CD4-positive, alpha-beta T cell (primary cell): ENCODE results near the gene TRIM47. TPM values are rescaled to one million over a fixed set of nuclear protein-coding genes. Genes with fewer than 3 reads are reported as not detected.

Experiments
- ATAC-seq: fragments of 200-7000 bp; cut with Tn5 transposase; one replicate; pipeline ENCODE4 v1.10.0; 2022; ENCODE audit warnings: mild to moderate bottlenecking; ENCODE audit not compliant: poor library complexity
- CTCF ChIA-PET: fragments of 350-600 bp; sonication (Branson Sonifier 250); formaldehyde crosslinking; loops from one replicate; lab custom pipeline; 2021; ENCODE audit warnings: antibody characterized with exemption, inconsistent platforms; lab: Charles Lee
- POLR2A ChIA-PET: fragments of 350-600 bp; sonication (Branson Sonifier 250); formaldehyde crosslinking; loops from one replicate; lab custom pipeline; 2021; ENCODE audit warnings: antibody characterized with exemption, inconsistent platforms; lab: Charles Lee
- DNase-seq, 14 experiments: peaks; one replicate each; pipeline ENCODE4 v3.0.0-alpha.2; 2013 to 2020; ENCODE audit warnings: mixed read lengths in 2 of 14
- H3K27ac ChIP-seq, 2 donors: one replicate each; pipeline versions ENCODE4 v1.5.1 to v1.7.0; 2013; ENCODE audit warnings: low read length in 2 of 2, low read depth in 1 of 2, mild to moderate bottlenecking in 1 of 2
- H3K27me3 ChIP-seq, 2 experiments: 1 replicate in 1 of 2; 2 replicates in 1 of 2; pipeline versions ENCODE4 v1.6.1 to v1.7.0; 2013; ENCODE audit warnings: low read length in 2 of 2, control low read depth in 1 of 2, mild to moderate bottlenecking in 1 of 2, moderate library complexity in 1 of 2; ENCODE audit not compliant: insufficient read depth in 2 of 2, control insufficient read depth in 1 of 2
- H3K36me3 ChIP-seq: one replicate; pipeline ENCODE4 v1.6.1; 2013; ENCODE audit warnings: low read length, control low read depth; ENCODE audit not compliant: insufficient read depth
- H3K4me1 ChIP-seq: one replicate; pipeline ENCODE4 v1.6.1; 2013; ENCODE audit warnings: low read length, control low read depth; ENCODE audit not compliant: insufficient read depth
- H3K4me3 ChIP-seq: one replicate; pipeline ENCODE4 v1.5.1; 2013; ENCODE audit warnings: mild to moderate bottlenecking, low read length, moderate library complexity
- H3K9me3 ChIP-seq, 2 experiments: 1 replicate in 1 of 2; 2 replicates in 1 of 2; pipeline versions ENCODE4 v1.6.1 to v1.7.0; 2013; ENCODE audit warnings: low read length in 2 of 2, mild to moderate bottlenecking in 2 of 2, control low read depth in 1 of 2, moderate library complexity in 1 of 2; ENCODE audit not compliant: control insufficient read depth in 1 of 2, insufficient read depth in 1 of 2
- H3K27ac Mint-ChIP-seq: one replicate; pipeline ENCODE4 v1.8.0; 2020; ENCODE audit warnings: mixed read lengths
- H3K27me3 Mint-ChIP-seq: one replicate; pipeline ENCODE4 v1.8.0; 2021; ENCODE audit warnings: mixed read lengths
- H3K36me3 Mint-ChIP-seq: one replicate; pipeline ENCODE4 v1.8.0; 2021; ENCODE audit warnings: low read depth, mixed read lengths
- H3K4me1 Mint-ChIP-seq: one replicate; pipeline ENCODE4 v1.8.0; 2021; ENCODE audit warnings: low read depth, mixed read lengths
- H3K4me3 Mint-ChIP-seq: one replicate; pipeline ENCODE4 v1.8.0; 2020; ENCODE audit warnings: mild to moderate bottlenecking, mixed read lengths
- H3K9me3 Mint-ChIP-seq: one replicate; pipeline ENCODE4 v1.8.0; 2020; ENCODE audit warnings: mixed read lengths
- CTCF ChIP-seq: fragments of 200-600 bp; IDR thresholded peaks from one replicate; pipeline ENCODE4 v1.8.0; 2022; ENCODE audit warnings: antibody characterized with exemption, mild to moderate bottlenecking
- intact Hi-C, 2 experiments: fragments of 100-400 bp; cut with DNase I in 1 of 2; cut with micrococcal nuclease in 1 of 2; formaldehyde crosslinking; loops; one replicate each; pipeline versions ENCODE4 v1.15.1 to v1.9.0; 2023 to 2025; cut with DNase I, micrococcal nuclease
- total RNA-seq, 174 experiments: library from RNA in 2 of 174; stranded (reverse) in 2 of 174; gene quantifications; one replicate each; pipeline ENCODE4 v1.2.3 and lab custom pipeline; 2021 to 2026

TRIM47 gene
- total RNA-seq, 2 experiments from 2014 or later: 2.3 to 2.8 TPM

DNA sequence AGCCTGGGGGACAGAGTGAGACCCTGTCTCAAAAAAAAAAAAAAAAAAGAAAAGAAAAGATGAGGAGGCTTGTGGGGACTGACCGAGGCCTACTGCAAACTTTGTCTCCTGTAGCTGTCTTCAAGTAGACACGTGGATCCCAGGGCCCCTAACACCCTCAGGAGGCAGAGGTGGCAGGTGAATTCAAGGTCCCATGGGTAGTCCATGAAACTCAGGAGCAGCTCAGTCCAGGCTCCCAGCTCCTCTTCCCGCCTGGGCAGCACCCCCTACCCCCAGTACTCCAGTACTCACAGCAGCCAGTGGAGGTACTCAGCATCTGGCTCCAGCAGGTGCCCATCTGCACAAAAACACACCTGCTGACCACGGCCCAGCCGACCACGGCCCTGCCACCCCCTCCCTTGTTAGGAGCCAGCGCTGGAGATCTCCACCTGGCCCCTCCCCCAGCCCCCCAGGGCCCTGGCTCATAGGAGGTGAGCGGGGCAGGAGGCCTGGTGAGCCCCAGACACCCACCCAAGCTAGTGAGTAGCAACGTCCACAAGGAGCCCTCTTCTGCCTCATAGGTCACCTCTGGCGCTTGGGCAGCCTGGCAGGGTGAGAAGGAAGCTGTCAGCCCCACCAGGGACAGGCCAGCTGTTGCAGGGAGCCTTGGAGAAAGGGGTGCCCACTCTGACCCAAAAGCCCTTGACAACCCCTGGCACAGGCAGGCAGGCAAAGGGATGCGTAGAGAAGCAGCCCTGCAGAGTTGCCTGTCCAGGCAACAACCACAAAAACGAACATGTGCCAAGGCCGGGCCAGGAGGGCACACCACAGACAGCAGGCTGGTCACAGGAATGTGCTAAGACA is 22.5 kb upstream of the TRIM47 start:
- Histone ChIP-seq H3K36me3 (peaks cover 48% of the 10 kb centered on the region), H3K27ac (no peak overlapping the region), H3K27me3 (no peaks in the 10 kb centered on the region), H3K4me3 (no peak overlapping the region), H3K9me3 (no peaks in the 10 kb centered on the region), H3K4me1 (peaks cover 27% of the 10 kb centered on the region)
- intact Hi-C loops: loop anchor here (5.0 to 10.0 kb wide), 3 partner anchors 139 to 394 kb away; partner anchors contain the start of genes RECQL5 (in 1 of the 2) and SAP30BP (in 1 of the 2)
- DNase-seq (no peak), ATAC-seq (no peak)
- POLR2A ChIA-PET: interaction anchor here (2.5 kb wide), 1 partner anchor 45 kb away, joined by 13 read pairs; the partner anchor contains the start of gene WBP2
- H3K27ac Mint-ChIP-seq: peak overlapping the region; percentile 30
- peaks cover 48% of the 10 kb centered on the region for H3K36me3 Mint-ChIP-seq
- H3K9me3 Mint-ChIP-seq: no peaks in the 10 kb centered on the region
- peaks cover 6% of the 10 kb centered on the region for H3K4me1 Mint-ChIP-seq
- H3K27me3 Mint-ChIP-seq: no peaks in the 10 kb centered on the region
- no peak for TF ChIP-seq CTCF
- CTCF ChIA-PET: interaction anchor here (2.5 kb wide), 1 partner anchor 23 kb away, joined by 6 read pairs; the partner anchor contains the start of gene TRIM47
- H3K4me3 Mint-ChIP-seq: no peak overlapping the region

DNA sequence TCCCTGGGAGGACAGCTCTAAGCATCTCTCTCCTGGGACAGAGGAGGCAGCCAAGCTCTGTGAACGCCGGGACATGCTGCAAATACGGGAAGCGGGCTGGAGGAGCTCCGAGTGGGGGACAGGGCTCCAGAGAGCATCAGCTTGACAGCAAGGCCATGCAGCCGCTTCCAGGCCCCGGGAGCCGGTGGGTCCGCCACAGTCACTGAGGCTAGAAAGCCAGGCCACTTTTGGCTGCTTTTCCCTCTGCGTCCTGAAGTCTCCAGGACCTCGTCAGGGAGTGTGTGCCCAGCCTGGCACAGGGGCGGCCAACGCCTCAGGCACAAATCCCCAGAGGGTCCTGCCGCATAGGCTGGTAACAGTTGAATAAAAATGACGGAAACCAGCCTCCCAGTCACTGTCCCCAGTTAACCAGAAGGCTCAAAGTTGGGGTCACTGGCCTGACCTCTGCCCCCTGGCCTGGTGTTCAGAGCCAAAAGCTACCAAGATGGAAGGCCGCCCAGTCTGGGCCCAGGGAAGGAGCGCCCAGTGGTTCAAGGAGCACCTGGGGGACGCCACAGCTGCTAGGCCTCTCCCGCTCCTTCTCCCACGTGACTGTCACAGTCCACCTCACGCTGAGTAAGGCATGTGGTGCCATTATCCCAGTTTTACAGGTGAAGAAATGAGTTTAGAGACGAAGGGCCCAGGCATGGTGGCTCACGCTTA is 21.5 kb upstream of the TRIM47 start:
- Histone ChIP-seq H3K4me3 (no peak overlapping the region), H3K27me3 (no peaks in the 10 kb centered on the region), H3K27ac (no peak overlapping the region), H3K9me3 (no peaks in the 10 kb centered on the region), H3K4me1 (peaks cover 27% of the 10 kb centered on the region), H3K36me3 (peaks cover 48% of the 10 kb centered on the region)
- no peaks in the 10 kb centered on the region for H3K9me3 Mint-ChIP-seq
- ChIA-PET POLR2A (interaction anchor here (2.5 kb wide), 1 partner anchor 44 kb away, joined by 13 read pairs; the partner anchor contains the start of gene WBP2), CTCF (interaction anchor here (2.5 kb wide), 1 partner anchor 22 kb away, joined by 6 read pairs; the partner anchor contains the start of gene TRIM47)
- ATAC-seq (no peak), DNase-seq (peak in 1 of 14 experiments; percentile 25)
- H3K4me1 Mint-ChIP-seq: peaks cover 16% of the 10 kb centered on the region
- H3K36me3 Mint-ChIP-seq: peaks cover 54% of the 10 kb centered on the region
- H3K4me3 Mint-ChIP-seq: no peak overlapping the region
- H3K27ac Mint-ChIP-seq: peak overlapping the region; percentile 30
- intact Hi-C loops: loop anchor here (5.0 to 10.0 kb wide), 3 partner anchors 138 to 395 kb away; partner anchors contain the start of genes RECQL5 (in 1 of the 2) and SAP30BP (in 1 of the 2)
- TF ChIP-seq CTCF: no peak
- H3K27me3 Mint-ChIP-seq: no peaks in the 10 kb centered on the region

DNA sequence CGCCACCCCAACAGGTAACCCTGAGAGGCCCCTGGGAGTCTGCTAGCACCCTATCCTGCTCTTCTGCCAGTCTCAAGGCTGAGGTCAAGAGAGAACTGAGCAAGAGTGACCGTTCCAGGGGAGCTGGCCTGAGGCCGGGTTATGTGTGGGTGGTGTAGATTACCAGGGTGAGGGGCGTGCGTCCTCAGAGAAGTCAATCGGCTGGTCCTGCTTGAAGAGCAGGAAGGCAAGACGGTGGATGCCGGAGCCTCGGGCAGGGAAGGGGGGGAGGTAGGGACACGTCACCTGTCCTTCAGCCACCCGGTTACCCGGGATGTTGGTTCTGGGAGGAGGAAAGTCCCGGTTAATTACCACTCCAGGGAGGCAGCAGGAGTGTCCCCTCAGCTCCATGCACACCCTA is 21.0 kb upstream of the TRIM47 start:
- ATAC-seq (no peak), DNase-seq (peak in 1 of 14 experiments; percentile 30)
- Histone ChIP-seq H3K27me3 (no peaks in the 10 kb centered on the region), H3K27ac (no peak overlapping the region), H3K4me1 (peaks cover 31% of the 10 kb centered on the region), H3K9me3 (no peaks in the 10 kb centered on the region), H3K4me3 (no peak overlapping the region), H3K36me3 (peaks cover 48% of the 10 kb centered on the region)
- intact Hi-C loops: no loop called here
- no peak for TF ChIP-seq CTCF
- Mint-ChIP-seq H3K27me3 (no peaks in the 10 kb centered on the region), H3K4me3 (no peak overlapping the region), H3K36me3 (peaks cover 50% of the 10 kb centered on the region), H3K4me1 (peaks cover 18% of the 10 kb centered on the region), H3K27ac (no peak overlapping the region), H3K9me3 (no peaks in the 10 kb centered on the region)
- ChIA-PET CTCF (interaction anchor here (2.5 kb wide), 1 partner anchor 21 kb away, joined by 6 read pairs; the partner anchor contains the start of gene TRIM47), POLR2A (interaction anchor here (2.5 kb wide), 1 partner anchor 44 kb away, joined by 13 read pairs; the partner anchor contains the start of gene WBP2)
